HL-60/S4 treated with retinoic acid at 250 ng/mL for 4 days and 3 days (cell line): ENCODE measurements around the gene RBM26.

Source experiments
- in situ Hi-C: fragments of 300-500 bp; cut with MboI; formaldehyde crosslinking; loops from 2 replicates; pipeline ENCODE4 v1.7.0; 2022; ENCODE audit warnings: low sequenced_read_pairs

RBM26 gene

GRCh38 chr13:79341202-79341601, 64.9 kb downstream of the RBM26 start:
- in situ Hi-C loops, result no loop called here

- in situ Hi-C loops, result no loop called here
Measured at GRCh38 chr13:79340490-79340889, 65.6 kb downstream of the RBM26 start.

GRCh38 chr13:79338343-79338742, 67.7 kb downstream of the RBM26 start:
- in situ Hi-C loops, result no loop called here

GRCh38 chr13:79336966-79337365, 69.1 kb downstream of the RBM26 start:
- in situ Hi-C loops, result no loop called here

- in situ Hi-C loops, result no loop called here
Measured at GRCh38 chr13:79328510-79328909, 77.5 kb downstream of the RBM26 start.

- in situ Hi-C loops, result no loop called here
Measured at GRCh38 chr13:79320433-79320832, 85.6 kb downstream of the RBM26 start.

GRCh38 chr13:79318664-79319063, 87.4 kb downstream of the RBM26 start:
- in situ Hi-C loops, result no loop called here

- in situ Hi-C loops, result no loop called here
Measured at GRCh38 chr13:79317856-79318255, 88.2 kb downstream of the RBM26 start.

- in situ Hi-C loops, result no loop called here
Measured at GRCh38 chr13:79314652-79315051, 91.4 kb downstream of the RBM26 start.

- in situ Hi-C loops, result no loop called here
Measured at GRCh38 chr13:79312340-79312855, 93.7 kb downstream of the RBM26 start.

GRCh38 chr13:79311386-79311785, 94.7 kb downstream of the RBM26 start:
- in situ Hi-C loops, result no loop called here

GRCh38 chr13:79309690-79310089, 96.4 kb downstream of the RBM26 start:
- in situ Hi-C loops, result no loop called here

GRCh38 chr13:79307866-79308298, 98.2 kb downstream of the RBM26 start:
- in situ Hi-C loops, result no loop called here

GRCh38 chr13:79307433-79307861, 98.6 kb downstream of the RBM26 start:
- in situ Hi-C loops, result no loop called here

- in situ Hi-C loops, result no loop called here
Measured at GRCh38 chr13:79306650-79307049, 99.4 kb downstream of the RBM26 start.

GRCh38 chr13:79297128-79297527, 108.9 kb downstream of the RBM26 start:
- in situ Hi-C loops, result no loop called here

GRCh38 chr13:79295906-79296706, 109.9 kb downstream of the RBM26 start:
- in situ Hi-C loops, result no loop called here

- in situ Hi-C loops, result no loop called here
Measured at GRCh38 chr13:79290595-79291244, 115.3 kb downstream of the RBM26 start.

GRCh38 chr13:79289571-79289970, 116.5 kb downstream of the RBM26 start:
- in situ Hi-C loops, result no loop called here

- in situ Hi-C loops, result no loop called here
Measured at GRCh38 chr13:79287939-79288795, 117.9 kb downstream of the RBM26 start.

GRCh38 chr13:79285159-79285558, 120.9 kb downstream of the RBM26 start:
- in situ Hi-C loops, result no loop called here
